H1 (cell line): ENCODE data around the gene SNED1. TPM values are rescaled to one million over a fixed set of nuclear protein-coding genes. Genes with fewer than 3 reads are reported as not detected.

Experiments used
- CTCF ChIA-PET: fragments of 300-600 bp; sonication (Branson Sonifier 250); formaldehyde crosslinking; loops from one replicate; lab custom pipeline; 2021; ENCODE audit not compliant: partially characterized antibody; lab: Charles Lee
- POLR2A ChIA-PET: fragments of 300-600 bp; sonication (Branson Sonifier 250); formaldehyde crosslinking; loops from one replicate; lab custom pipeline; 2021; ENCODE audit warnings: inconsistent platforms; ENCODE audit not compliant: partially characterized antibody; lab: Charles Lee
- DNase-seq, 2 experiments: peaks; one replicate each; pipeline versions ENCODE4 v3.0.0 to v3.0.0-alpha.2; 2010 to 2022; ENCODE audit warnings: low spot score in 2 of 2, low read depth in 1 of 2, mixed read lengths in 1 of 2
- FAIRE-seq: peaks from 2 replicates; lab custom pipeline; 2011; peaks lifted over from hg19 to GRCh38; lab: Jason Lieb, UNC
- H2AFZ ChIP-seq: 2 replicates; pipeline ENCODE4 v1.8.1; 2012; ENCODE audit warnings: low read length, inconsistent platforms
- H2AK5ac ChIP-seq: 2 replicates; pipeline ENCODE4 v1.6.1; 2013; ENCODE audit warnings: low read depth, low read length
- H2BK120ac ChIP-seq: replicated peaks from 2 replicates; pipeline ENCODE3; 2013; ENCODE audit warnings: low read depth, low read length, inconsistent platforms
- H2BK12ac ChIP-seq: 2 replicates; pipeline ENCODE4 v1.6.1; 2013; ENCODE audit warnings: low read depth, low read length
- H2BK15ac ChIP-seq: 2 replicates; pipeline ENCODE4 v1.6.1; 2013; ENCODE audit warnings: low read length
- H2BK20ac ChIP-seq: 2 replicates; pipeline ENCODE4 v1.6.1; 2013; ENCODE audit warnings: low read length
- H2BK5ac ChIP-seq: 2 replicates; pipeline ENCODE4 v1.6.1; 2013; ENCODE audit warnings: low read depth, low read length
- H3K14ac ChIP-seq: 2 replicates; pipeline ENCODE4 v1.6.1; 2013; ENCODE audit warnings: inconsistent platforms; ENCODE audit not compliant: insufficient read length
- H3K18ac ChIP-seq: 2 replicates; pipeline ENCODE4 v1.6.1; 2013; ENCODE audit warnings: low read length; ENCODE audit errors: extremely low read depth
- H3K23ac ChIP-seq: 2 replicates; pipeline ENCODE4 v1.6.1; 2013; ENCODE audit warnings: inconsistent platforms; ENCODE audit not compliant: insufficient read length
- H3K23me2 ChIP-seq: 2 replicates; pipeline ENCODE4 v1.6.1; 2013; ENCODE audit warnings: low read depth, low read length
- H3K27ac ChIP-seq: 2 replicates; pipeline ENCODE4 v1.6.1; 2011; ENCODE audit warnings: low read depth, low read length, inconsistent platforms
- H3K27me3 ChIP-seq, 4 experiments: replicated peaks in 1 of 4; 1 replicate in 1 of 4; 2 replicates in 3 of 4; pipeline versions ENCODE4 v1.6.1 to v1.8.1; 2011 to 2013; ENCODE audit warnings: low read length in 3 of 4, mild to moderate bottlenecking in 3 of 4, inconsistent platforms in 2 of 4, mixed read lengths in 2 of 4, moderate library complexity in 1 of 4; ENCODE audit not compliant: control insufficient read depth in 3 of 4, insufficient read depth in 3 of 4; ENCODE audit errors: extremely low read depth in 1 of 4
- H3K36me3 ChIP-seq, 4 experiments: 2 replicates each; pipeline versions ENCODE4 v1.6.1 to v1.8.1; 2011 to 2013; ENCODE audit warnings: mild to moderate bottlenecking in 4 of 4, low read length in 3 of 4, moderate library complexity in 2 of 4, control low read depth in 1 of 4, inconsistent platforms in 1 of 4; ENCODE audit not compliant: insufficient read depth in 4 of 4, control insufficient read depth in 2 of 4
- H3K4ac ChIP-seq: replicated peaks from 2 replicates; pipeline ENCODE3; 2013; ENCODE audit warnings: low read length, low read depth, mixed read lengths, inconsistent platforms; ENCODE audit not compliant: insufficient read length
- H3K4me1 ChIP-seq, 4 experiments: replicated peaks in 1 of 4; 1 replicate in 1 of 4; 2 replicates in 3 of 4; pipeline versions ENCODE4 v1.6.1 to v1.8.1; 2011 to 2013; ENCODE audit warnings: low read length in 3 of 4, inconsistent platforms in 2 of 4, mixed read lengths in 1 of 4; ENCODE audit not compliant: insufficient read depth in 4 of 4, control insufficient read depth in 3 of 4
- H3K4me2 ChIP-seq, 2 experiments: 2 replicates each; pipeline versions ENCODE4 v1.6.1 to v1.8.1; 2011 to 2013; ENCODE audit warnings: low read depth in 2 of 2, low read length in 2 of 2, control low read depth in 1 of 2, inconsistent platforms in 1 of 2, mild to moderate bottlenecking in 1 of 2; ENCODE audit not compliant: insufficient read depth in 1 of 2
- H3K4me3 ChIP-seq, 4 experiments: fragments of 200-600, 300-600 bp in 1 of 4; sonication (generic), shearing (Covaris generic), sonication (Bioruptor Twin) in 1 of 4; 2 replicates each; pipeline versions ENCODE4 v1.5.1 to v1.8.1; 2011 to 2016; ENCODE audit warnings: low read length in 4 of 4, low read depth in 3 of 4, control low read depth in 2 of 4, inconsistent platforms in 2 of 4, mild to moderate bottlenecking in 2 of 4, mixed read lengths in 1 of 4, moderate library complexity in 1 of 4; ENCODE audit not compliant: insufficient read depth in 2 of 4; ENCODE audit errors: extremely low read depth in 1 of 4
- H3K56ac ChIP-seq: replicated peaks from 2 replicates; pipeline ENCODE3; 2013; ENCODE audit warnings: low read depth, mild to moderate bottlenecking, mixed read lengths, low read length, inconsistent platforms; ENCODE audit not compliant: insufficient read length
- H3K79me1 ChIP-seq: 2 replicates; pipeline ENCODE4 v1.6.1; 2013; ENCODE audit warnings: low read depth, low read length, control low read depth
- H3K79me2 ChIP-seq, 2 experiments: 2 replicates each; pipeline versions ENCODE4 v1.6.1 to v1.8.1; 2012 to 2013; ENCODE audit warnings: low read length in 2 of 2, mild to moderate bottlenecking in 2 of 2, inconsistent platforms in 1 of 2; ENCODE audit not compliant: insufficient read depth in 2 of 2, control insufficient read depth in 1 of 2
- H3K9ac ChIP-seq, 4 experiments: replicated peaks in 1 of 4; 1 replicate in 1 of 4; 2 replicates in 3 of 4; pipeline versions ENCODE4 v1.6.1 to v1.8.1; 2011 to 2013; ENCODE audit warnings: low read depth in 3 of 4, low read length in 3 of 4, control low read depth in 2 of 4, mild to moderate bottlenecking in 2 of 4, moderate library complexity in 2 of 4, inconsistent platforms in 1 of 4; ENCODE audit errors: extremely low read depth in 1 of 4
- H3K9me3 ChIP-seq, 2 experiments: 2 replicates each; pipeline versions ENCODE4 v1.6.1 to v1.8.1; 2012 to 2013; ENCODE audit warnings: mild to moderate bottlenecking in 2 of 2, moderate library complexity in 2 of 2, control low read depth in 1 of 2, inconsistent platforms in 1 of 2, low read depth in 1 of 2, low read length in 1 of 2, mixed read lengths in 1 of 2; ENCODE audit not compliant: insufficient read depth in 2 of 2
- H4K20me1 ChIP-seq, 2 experiments: replicated peaks in 1 of 2; 2 replicates each; pipeline versions ENCODE3 to v1.8.1; 2011 to 2013; ENCODE audit warnings: inconsistent platforms in 2 of 2, low read length in 2 of 2, mild to moderate bottlenecking in 1 of 2; ENCODE audit not compliant: insufficient read depth in 2 of 2, control insufficient read depth in 1 of 2
- H4K5ac ChIP-seq: 2 replicates; pipeline ENCODE4 v1.6.1; 2013; ENCODE audit warnings: low read length, low read depth, mixed read lengths, inconsistent platforms; ENCODE audit not compliant: insufficient read length
- H4K8ac ChIP-seq: 2 replicates; pipeline ENCODE4 v1.8.0; 2013; ENCODE audit warnings: mild to moderate bottlenecking, moderate library complexity, low read length, inconsistent platforms; ENCODE audit not compliant: insufficient read depth; ENCODE audit errors: extremely low read depth
- H4K91ac ChIP-seq: replicated peaks from 2 replicates; pipeline ENCODE3; 2013; ENCODE audit warnings: low read length, mixed read lengths, inconsistent platforms; ENCODE audit not compliant: insufficient read length
- CBX5 ChIP-seq: fragments of 300-800, 300-1000 bp; sonication (generic); IDR thresholded peaks from 2 replicates; pipeline ENCODE4 v1.7.1; 2016; ENCODE audit warnings: antibody characterized with exemption, low read length, low read depth
- WGBS, 2 experiments: shearing (Covaris generic) in 1 of 2; methylation state at CpG; one replicate each; pipeline versions ENCODE4 v1.1.6 to v1.1.7; 2013 to 2015; ENCODE audit warnings: low lambda C conversion rate in 2 of 2, mixed read lengths in 2 of 2, inconsistent platforms in 1 of 2, low coverage in 1 of 2, missing lambda C conversion rate in 1 of 2; ENCODE audit not compliant: insufficient replicate concordance in 2 of 2, insufficient coverage in 1 of 2, insufficient read length in 1 of 2; ENCODE audit errors: extremely low coverage in 1 of 2, missing lambda C conversion rate in 1 of 2; 5-methylcytosine and 5-hydroxymethylcytosine counted together
- polyA plus RNA-seq, 7 experiments: library from polyadenylated mRNA; depleted of rRNA in 3 of 7; stranded (reverse) in 5 of 7; unstranded in 2 of 7; fragments of >200 nt in 5 of 7; fragments of 200-250 nt in 2 of 7; gene quantifications; 1 replicate in 5 of 7; 2 replicates in 1 of 7; 4 replicates in 1 of 7; pipeline versions ENCODE4 v1.2.1 to v1.2.3, GENCODE V29; 2011 to 2013; ENCODE audit warnings: missing spikeins in 2 of 7, mixed read lengths in 2 of 7
- total RNA-seq: library from RNA; stranded (reverse); fragmentation: NEBNext Ultra II Directional; extraction: Animal tissue kit (Norgen Biotek cat#: 25700); gene quantifications from 2 replicates; pipeline ENCODE4 v1.2.1, GENCODE V29; 2021

The SNED1 gene
- total and polyA plus RNA-seq, 2 of the 8 experiments (the other 6 are each of a cell fraction or from before 2014, with no cell fraction given), result 1.9 TPM

DNA sequence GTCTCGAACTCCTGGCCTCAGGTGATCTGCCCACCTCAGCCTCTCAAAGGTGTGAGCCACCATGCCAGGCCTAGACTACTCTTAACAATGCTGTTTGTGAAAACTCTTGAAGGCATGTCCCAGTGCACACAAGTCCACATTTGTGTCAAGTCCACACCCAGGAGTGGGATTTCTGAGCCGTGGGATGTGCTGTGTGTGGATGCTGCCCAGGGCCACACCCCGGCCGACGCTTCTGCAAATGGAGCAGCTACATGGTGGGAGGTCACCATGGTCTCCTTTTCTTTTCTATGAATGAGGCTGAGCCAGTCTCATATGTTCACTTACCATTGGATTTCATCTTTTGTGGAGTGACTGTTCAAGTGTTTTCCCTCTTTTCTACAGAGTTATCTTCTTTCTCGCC is 15.8 kb downstream of the SNED1 start:
- FAIRE-seq, result no peak
- H2BK120ac ChIP-seq, result no peak overlapping the region
- H3K4me3 ChIP-seq, result no peak overlapping the region
- TF ChIP-seq CBX5, result no peak

More for the DNA sequence above, 15.8 kb downstream of the SNED1 start:
- H3K79me1 ChIP-seq, result no peaks in the 10 kb centered on the region
- POLR2A ChIA-PET, result no interaction called here
- no peak overlapping the region for H3K56ac ChIP-seq
- no peaks in the 10 kb centered on the region for H3K9me3 ChIP-seq
- no peak overlapping the region for H4K8ac ChIP-seq
- H3K4me2 ChIP-seq, result no peak overlapping the region
- H3K79me2 ChIP-seq, result no peaks in the 10 kb centered on the region
- DNase-seq, result no peak
- no peak overlapping the region for H2BK12ac ChIP-seq
- no peak overlapping the region for H3K18ac ChIP-seq
- H3K23ac ChIP-seq, result no peak overlapping the region
- peaks cover 0 to 16% (median 13%) of the 10 kb centered on the region in 4 experiments; a peak in 6 of 7 replicates for H3K4me1 ChIP-seq
- no peak overlapping the region for H2AK5ac ChIP-seq
- H3K9ac ChIP-seq, result no peak overlapping the region
- no peaks in the 10 kb centered on the region for H3K36me3 ChIP-seq
- CTCF ChIA-PET, result interaction anchor here (1.0 to 1.5 kb wide), 2 partner anchors 9 to 31 kb away, joined by 6 read pairs; no protein-coding TSS in a partner anchor
- H3K4ac ChIP-seq, result no peak overlapping the region
- H4K5ac ChIP-seq, result no peak overlapping the region
- H2BK5ac ChIP-seq, result no peak overlapping the region
- H3K14ac ChIP-seq, result no peak overlapping the region
- 97% methylated on average over 6 of the region's 6 CpGs; no CpG with 5 or more reads in 1 of the 2 experiments for WGBS, 2 experiments
- no peaks in the 10 kb centered on the region for H3K27me3 ChIP-seq
- no peak overlapping the region for H4K91ac ChIP-seq
- H2BK15ac ChIP-seq, result no peak overlapping the region
- no peak overlapping the region for H3K27ac ChIP-seq
- H3K23me2 ChIP-seq, result peaks cover 2% of the 10 kb centered on the region; the same call in 1 of the 2 replicates
- H2AFZ ChIP-seq, result no peak overlapping the region
- H2BK20ac ChIP-seq, result no peak overlapping the region
- H4K20me1 ChIP-seq, result no peaks in the 10 kb centered on the region
